ENCODE data around the gene PARS2.
A peak's percentile ranks its signal among the peaks of the same experiment; 100 is the strongest.
"Not testable (repeated sequence)": the region's sequence is repeated elsewhere in the genome, so short reads cannot be mapped to it uniquely, and the experiment has no call there.

The PARS2 gene

GRCh38 chr1:54781023-54781723, 16.9 kb upstream of the PARS2 start:
- TF ChIP-seq MYC (IDR thresholded peaks at IDR 0.05; ENCODE audit: low read depth, low read length) = no peak
- TF ChIP-seq MAX (IDR thresholded peaks at IDR 0.05; ENCODE audit: low read depth, low read length) = no peak
- no peak for TF ChIP-seq CTCF (IDR thresholded peaks at IDR 0.05; ENCODE audit: low read depth, low read length)
- TF ChIP-seq POLR2A (IDR thresholded peaks at IDR 0.05; ENCODE audit: extremely low read depth, insufficient read length) = no peak
- no peak overlapping the region for H3K4me3 ChIP-seq (ENCODE audit: low read depth, low read length)
- no peak for DNase-seq (ENCODE audit: low read depth)

- no peak overlapping the region for H3K4me3 ChIP-seq (ENCODE audit: low read depth, low read length)
- no peak for TF ChIP-seq CTCF (IDR thresholded peaks at IDR 0.05; ENCODE audit: low read depth, low read length)
- TF ChIP-seq MAX (IDR thresholded peaks at IDR 0.05; ENCODE audit: low read depth, low read length) = no peak
- no peak for TF ChIP-seq MYC (IDR thresholded peaks at IDR 0.05; ENCODE audit: low read depth, low read length)
- peak; percentile 47 for DNase-seq (ENCODE audit: low read depth)
Observed at GRCh38 chr1:54777431-54777830, 13.1 kb upstream of the PARS2 start.

GRCh38 chr1:54777011-54777410, 12.7 kb upstream of the PARS2 start:
- no peak overlapping the region for H3K4me3 ChIP-seq (ENCODE audit: low read depth, low read length)
- TF ChIP-seq MYC (IDR thresholded peaks at IDR 0.05; ENCODE audit: low read depth, low read length) (no peak), CTCF (IDR thresholded peaks at IDR 0.05; ENCODE audit: low read depth, low read length) (no peak), POLR2A (IDR thresholded peaks at IDR 0.05; ENCODE audit: extremely low read depth, insufficient read length) (no peak), MAX (IDR thresholded peaks at IDR 0.05; ENCODE audit: low read depth, low read length) (no peak)
- DNase-seq (ENCODE audit: low read depth) = no peak

- not testable (repeated sequence) for H3K4me3 ChIP-seq (ENCODE audit: low read depth, low read length); DNase-seq (ENCODE audit: low read depth)
Observed at GRCh38 chr1:54775828-54776721, 11.8 kb upstream of the PARS2 start.

- TF ChIP-seq POLR2A (IDR thresholded peaks at IDR 0.05; ENCODE audit: extremely low read depth, insufficient read length) = no peak
- TF ChIP-seq MYC (IDR thresholded peaks at IDR 0.05; ENCODE audit: low read depth, low read length) = no peak
- no peak for TF ChIP-seq MAX (IDR thresholded peaks at IDR 0.05; ENCODE audit: low read depth, low read length)
- no peak for TF ChIP-seq CTCF (IDR thresholded peaks at IDR 0.05; ENCODE audit: low read depth, low read length)
- DNase-seq (ENCODE audit: low read depth) = peak; percentile 35
- H3K4me3 ChIP-seq (ENCODE audit: low read depth, low read length) = no peak overlapping the region
Observed at GRCh38 chr1:54774820-54775498, 10.6 kb upstream of the PARS2 start.

- TF ChIP-seq MAX (IDR thresholded peaks at IDR 0.05; ENCODE audit: low read depth, low read length) (no peak), MYC (IDR thresholded peaks at IDR 0.05; ENCODE audit: low read depth, low read length) (no peak)
- no peak for DNase-seq (ENCODE audit: low read depth)
- no peak overlapping the region for H3K4me3 ChIP-seq (ENCODE audit: low read depth, low read length)
Observed at GRCh38 chr1:54772951-54773350, 8.6 kb upstream of the PARS2 start.
